DMS 273 treated with DMSO at 0.1 percent for 48 hours (cell line): ENCODE results near the gene SH3BP1.

Source experiments
- DNase-seq: peaks from one replicate; lab custom pipeline; 2025; lab: John Stamatoyannopoulos, UW

The SH3BP1 gene

DNA sequence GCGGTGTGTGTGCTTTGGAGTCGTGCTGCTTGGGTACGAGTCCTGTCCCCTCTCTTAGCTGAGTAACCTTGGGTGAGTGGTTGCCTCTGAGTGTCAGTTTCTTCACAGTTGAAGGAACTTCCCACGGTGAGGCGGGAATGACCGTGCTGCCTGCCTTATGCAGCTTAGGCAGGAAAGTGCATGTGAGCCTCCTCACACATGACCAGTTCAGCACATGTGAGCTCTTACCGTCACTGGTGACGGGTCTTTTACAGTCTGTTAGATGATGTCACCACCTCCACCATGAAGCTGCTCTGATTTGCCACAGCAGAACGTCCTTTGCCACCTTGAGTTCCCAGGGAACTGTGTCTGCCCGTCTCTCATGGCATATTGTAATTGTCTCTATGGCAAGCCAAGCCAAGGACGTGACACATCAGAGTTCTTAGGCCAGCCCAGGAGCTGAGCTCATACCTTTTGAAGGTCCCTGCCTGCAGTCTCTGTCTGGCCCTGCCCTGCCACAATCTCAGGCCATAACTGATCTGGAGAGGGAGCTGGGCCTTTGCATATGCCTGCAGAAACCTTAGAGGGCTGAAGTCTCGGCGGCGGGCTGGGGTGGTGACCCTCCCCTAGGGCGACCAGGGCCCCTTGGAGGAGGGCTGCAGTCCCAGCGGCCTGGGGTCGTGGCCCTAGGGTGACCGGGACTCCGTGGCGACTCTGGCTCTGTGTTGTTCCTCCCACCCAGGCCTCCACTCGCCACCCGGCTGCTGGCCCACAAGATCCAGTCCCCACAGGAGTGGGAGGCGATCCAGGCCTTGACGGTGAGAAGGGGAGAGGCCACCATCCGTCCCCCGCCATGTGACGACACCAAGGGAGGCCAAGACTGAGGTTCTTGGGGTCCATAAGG is 23.0 kb upstream of the SH3BP1 start:
- no peak for DNase-seq

DNA sequence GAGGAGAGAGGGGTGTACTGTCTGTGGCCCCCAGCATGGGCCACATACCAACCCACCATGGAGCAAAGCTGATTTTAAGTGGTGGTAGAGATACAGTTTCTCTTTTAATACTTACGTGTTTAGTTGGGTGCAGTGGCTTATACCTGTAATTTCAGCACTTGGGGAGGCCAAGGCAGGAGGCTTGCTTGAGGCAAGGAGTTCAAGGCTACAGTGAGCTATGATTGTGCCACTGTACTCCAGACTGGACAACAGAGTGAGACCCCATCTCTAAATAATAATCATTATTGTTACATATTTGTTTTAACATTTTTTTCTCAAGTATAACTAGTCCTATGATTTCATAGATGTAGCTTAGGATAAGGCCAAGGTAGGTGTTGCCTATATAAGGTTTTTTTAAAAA is 22.0 kb upstream of the SH3BP1 start:
- DNase-seq, result no peak

DNA sequence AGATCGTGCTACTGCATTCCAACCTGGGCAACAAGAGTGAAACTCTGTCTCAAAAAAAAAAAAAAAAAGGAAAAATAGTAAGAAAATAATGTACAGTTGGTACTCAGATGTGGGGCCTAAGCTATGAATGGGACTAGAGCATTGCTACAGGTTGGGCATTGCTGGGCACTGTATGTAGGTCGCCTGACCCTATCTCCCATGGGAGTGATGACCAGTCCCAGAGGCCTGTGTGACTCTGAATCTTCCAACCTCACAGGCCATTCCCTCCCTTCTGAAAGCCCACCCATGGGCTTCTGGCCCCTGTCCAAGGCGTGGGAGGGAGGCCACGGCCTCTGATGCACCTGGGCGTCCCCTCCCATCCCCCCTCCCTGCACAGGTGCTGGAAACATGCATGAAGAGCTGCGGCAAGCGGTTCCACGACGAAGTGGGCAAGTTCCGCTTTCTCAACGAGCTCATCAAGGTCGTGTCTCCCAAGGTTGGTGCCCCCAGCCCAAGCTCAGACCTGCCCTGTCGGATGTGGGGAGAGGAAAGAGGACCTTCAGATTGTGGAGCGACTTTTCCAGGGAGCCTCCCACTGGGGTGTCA is 21.3 kb upstream of the SH3BP1 start:
- DNase-seq, result no peak

DNA sequence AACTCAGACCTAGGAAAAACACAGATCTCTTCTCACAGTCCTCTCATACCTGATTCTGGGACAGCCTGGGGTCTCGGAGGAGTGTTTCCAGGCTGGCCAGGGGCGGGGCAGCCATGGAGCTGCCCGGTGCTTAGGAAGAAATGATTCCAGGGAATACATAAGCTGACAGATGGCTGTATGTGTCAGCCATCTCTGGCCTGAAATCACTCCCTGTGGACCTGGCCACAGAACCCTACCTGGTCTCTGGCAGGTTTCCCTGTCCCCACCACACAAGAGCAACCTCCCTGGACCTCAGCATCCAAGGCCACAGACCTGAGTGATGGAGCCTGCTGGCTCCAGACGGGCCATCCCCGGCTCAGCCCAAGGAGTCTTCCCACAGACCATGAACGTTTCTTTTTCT is 20.8 kb upstream of the SH3BP1 start:
- no peak for DNase-seq

DNA sequence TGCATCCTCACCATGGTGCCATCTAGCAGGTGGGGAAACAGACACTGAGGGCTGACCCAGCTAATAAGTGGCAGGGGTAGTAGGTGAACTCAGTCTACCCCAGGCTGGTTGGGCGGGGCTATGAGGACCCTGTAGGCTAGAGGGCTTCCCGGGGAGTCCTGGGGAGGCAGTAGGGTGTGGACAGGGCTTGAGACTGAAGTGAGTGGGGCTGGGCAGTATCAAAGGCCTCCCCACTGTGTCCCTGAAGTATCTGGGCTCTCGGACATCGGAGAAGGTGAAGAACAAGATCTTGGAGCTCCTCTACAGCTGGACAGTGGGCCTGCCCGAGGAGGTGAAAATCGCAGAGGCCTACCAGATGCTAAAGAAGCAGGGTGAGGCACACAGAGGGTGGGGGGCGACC is 19.5 kb upstream of the SH3BP1 start:
- DNase-seq, result no peak

DNA sequence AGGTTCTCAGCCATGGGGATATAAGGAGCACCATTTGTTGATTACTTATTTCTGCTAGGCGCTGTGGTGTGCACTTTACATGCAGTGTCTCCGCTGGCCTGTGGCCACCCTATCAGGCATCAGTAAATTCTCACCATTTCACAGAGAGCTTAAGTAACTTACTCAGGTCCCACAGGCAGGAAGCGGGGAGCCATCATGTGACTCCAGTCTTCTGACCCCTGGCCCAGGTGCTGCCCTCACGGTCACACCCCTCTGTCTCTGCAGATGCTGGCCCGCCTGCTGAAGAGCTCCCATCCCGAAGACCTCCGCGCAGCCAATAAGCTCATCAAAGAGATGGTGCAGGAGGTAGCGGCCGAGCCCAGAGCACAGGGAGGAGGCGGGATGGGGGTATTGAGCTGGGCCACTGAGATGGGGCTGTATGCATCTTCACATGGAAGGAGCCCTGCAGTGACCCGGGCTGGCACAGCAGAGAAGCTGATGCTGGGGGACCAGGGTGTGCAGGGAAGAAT is 18.1 kb upstream of the SH3BP1 start:
- no peak for DNase-seq

DNA sequence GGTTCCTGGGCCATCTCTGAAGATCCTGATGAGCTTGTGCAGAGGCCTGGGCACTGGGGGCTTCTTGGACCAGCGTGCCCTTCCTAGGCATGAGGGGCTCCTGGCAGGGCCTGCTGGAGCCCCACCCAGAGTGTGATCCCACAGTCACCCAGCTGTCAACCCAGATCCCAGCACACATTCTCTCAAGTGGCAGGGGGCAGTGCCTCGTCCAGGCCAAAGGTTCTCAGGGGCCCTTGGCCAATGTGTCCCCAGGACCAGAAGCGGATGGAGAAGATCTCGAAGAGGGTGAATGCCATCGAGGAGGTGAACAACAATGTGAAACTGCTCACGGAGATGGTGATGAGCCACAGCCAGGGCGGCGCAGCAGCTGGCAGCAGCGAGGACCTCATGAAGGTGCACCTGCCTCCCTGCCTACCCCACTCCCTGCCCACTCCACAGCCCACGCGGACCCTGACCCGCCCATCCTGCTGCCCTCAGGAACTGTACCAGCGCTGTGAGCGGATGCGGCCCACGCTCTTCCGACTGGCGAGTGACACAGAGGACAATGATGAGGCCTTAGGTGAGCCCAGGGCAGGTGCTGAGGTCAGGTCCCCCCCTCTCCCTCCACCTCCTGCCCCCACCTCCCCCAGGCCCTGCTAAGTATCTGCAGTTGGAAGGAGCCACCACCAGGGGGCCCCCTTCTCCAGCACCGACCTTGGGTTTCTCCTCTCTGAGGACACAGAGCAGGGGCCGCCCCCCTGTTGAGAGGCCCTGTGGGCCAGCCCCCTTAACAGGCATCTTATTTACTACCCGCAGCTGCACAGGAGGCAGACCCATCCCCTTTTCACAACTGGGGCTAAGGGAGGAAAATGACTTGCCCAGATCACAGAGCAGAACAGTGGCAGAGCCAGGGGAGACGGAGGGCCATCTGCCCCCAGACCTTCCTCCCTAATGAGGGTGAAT is 16.1 kb upstream of the SH3BP1 start:
- no peak for DNase-seq

DNA sequence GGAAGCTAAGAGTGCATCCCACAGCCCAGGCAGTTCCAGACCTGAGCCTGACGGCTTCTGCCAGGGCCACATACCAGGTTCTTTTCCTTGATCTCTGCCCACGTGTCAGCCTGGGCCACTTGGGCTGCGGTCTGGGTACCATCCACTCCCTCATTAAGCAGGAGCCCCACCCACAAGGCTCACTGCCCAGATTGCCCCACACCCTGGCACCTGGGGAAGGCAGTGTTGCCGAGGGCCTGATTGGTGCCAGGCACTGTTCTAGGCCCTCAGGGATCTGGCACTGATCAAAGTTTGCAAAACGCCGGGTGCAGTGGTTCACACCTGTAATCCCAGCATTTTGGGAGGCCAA is 15.5 kb upstream of the SH3BP1 start:
- DNase-seq, result no peak

DNA sequence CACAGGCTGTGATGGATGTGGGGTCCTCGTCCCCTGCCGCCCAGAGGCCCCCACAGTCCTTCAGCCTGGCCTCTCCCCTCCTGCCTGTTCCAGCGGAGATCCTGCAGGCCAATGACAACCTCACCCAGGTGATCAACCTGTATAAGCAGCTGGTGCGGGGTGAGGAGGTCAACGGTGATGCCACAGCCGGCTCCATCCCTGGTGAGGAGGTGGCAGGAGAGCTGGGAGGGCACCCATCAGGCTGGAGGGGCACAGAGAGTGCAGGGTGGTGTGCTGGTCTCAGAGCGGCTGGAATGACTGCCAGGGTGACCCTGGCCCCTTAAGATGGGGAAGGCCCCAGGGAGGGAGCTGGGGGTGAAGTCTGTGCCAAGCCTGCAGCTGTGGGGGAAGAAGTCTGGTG is 14.6 kb upstream of the SH3BP1 start:
- DNase-seq, result no peak

DNA sequence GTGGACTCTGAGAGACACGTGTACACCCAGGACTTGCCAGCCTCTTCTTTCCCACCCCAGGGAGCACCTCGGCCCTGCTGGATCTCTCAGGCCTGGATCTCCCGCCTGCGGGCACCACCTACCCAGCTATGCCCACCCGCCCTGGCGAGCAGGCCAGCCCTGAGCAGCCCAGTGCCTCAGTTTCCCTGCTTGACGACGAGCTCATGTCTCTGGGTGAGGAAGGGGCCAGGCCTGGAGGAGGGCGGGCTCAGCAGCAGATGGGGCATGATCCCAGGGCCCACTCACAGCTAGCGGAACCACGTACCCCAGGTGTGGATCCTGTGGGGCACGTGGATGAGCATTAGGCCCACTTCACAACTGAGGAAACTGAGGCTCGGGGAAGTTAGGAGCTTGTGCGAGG is 13.7 kb upstream of the SH3BP1 start:
- no peak for DNase-seq

DNA sequence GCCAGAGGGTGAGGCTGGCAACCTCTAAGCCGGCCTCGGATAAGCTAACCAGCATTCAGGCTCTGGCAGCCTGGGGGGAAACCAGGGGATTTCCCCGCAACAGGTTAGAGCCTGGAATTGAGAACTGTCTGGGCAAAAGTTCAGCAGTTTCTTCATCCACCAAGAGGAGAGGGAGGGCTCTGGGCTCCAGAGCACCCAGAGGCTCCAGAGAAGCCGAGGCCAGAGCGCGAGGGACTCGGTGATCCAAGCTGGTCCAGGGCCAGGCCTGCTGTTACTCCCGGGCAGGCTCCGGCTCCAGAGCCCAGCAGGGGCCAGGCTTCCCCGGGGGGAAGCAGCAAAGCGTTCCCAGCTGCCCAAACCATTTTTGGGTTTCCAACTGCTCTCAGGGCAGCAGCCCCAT is 13.3 kb upstream of the SH3BP1 start:
- no peak for DNase-seq

DNA sequence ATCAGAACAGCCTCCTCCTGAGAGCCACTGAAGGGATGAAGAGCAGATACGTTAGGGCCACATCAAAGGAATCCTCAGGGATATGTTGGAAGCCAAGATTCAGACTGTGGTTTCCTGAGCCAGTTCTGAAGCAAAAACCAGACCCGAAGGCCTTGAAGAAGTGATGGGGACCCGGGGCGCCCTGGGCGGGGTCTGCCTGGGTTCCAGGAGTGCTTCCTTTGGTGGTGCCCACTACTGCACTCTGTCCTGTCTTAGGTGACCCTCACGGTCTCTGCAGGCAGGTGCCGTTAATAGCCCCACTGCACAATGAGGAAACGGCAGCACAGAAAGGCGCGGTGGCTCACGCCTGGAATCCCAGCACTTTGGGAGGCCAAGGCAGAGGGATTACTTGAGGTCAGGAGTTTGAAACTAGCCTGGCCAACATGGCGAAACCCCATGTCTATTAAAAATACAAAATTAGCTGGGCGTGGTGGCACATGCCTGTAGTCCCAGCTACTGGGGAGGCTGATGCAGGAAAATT is 12.9 kb upstream of the SH3BP1 start:
- no peak for DNase-seq

DNA sequence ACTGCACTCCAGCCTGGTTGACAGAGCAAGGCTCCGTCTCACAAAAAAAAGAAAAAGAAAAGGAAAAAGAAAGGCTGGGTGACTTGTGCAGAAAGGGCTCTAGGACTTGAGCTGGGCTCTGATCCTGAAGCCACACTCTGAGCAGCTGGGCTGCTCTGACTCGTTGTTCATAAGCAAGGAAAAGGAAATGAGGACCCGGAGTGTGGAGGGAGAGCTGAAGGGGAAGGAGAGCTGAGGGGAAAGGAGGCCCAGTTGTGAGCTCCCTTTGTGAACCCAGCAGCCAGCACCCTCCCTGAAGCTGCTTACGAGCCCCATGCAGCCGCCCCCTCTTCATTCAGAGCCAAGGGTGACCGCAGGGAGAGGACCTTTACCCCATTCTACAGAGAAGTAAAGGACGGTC is 12.3 kb upstream of the SH3BP1 start:
- DNase-seq, result no peak

DNA sequence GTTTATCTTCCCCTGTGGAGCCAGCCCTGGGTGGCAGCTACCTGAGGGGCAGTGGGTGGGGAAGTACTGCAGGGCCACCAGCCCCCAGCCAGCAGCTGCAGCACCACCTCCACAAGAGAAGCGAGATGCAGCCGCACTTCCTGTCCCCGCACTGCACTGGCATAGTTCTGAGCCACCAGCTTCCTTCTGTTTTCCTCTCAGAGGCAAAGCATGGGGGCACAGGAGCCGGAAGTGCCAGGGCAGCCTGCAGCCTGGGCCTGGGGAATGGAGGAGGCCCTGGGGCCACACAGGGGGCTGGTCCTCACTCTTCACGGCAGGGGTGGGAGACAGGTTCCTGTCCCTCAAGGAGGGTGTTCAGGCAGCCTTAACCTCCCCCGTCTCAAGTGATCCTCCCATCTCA is 11.9 kb upstream of the SH3BP1 start:
- no peak for DNase-seq

DNA sequence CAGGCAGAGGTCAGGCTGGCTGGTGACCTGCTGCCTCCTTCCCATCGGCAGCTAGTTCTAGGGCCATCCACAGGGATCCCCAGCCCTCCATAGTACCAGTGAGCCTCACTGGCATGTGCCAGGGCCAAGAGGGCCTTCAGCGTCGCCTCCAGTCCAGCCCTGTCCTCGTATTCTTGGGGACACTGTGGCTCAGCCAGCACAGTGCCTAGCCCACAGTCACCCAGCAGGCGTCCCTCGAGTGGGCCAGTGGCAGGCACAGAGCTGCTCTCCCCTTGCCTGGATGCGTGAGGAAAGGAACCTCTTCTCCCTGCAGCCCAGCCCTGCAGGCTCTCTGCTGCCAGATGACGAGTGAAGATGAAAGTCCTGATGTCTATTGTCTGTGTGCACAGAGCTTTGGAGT is 10.6 kb upstream of the SH3BP1 start:
- no peak for DNase-seq

DNA sequence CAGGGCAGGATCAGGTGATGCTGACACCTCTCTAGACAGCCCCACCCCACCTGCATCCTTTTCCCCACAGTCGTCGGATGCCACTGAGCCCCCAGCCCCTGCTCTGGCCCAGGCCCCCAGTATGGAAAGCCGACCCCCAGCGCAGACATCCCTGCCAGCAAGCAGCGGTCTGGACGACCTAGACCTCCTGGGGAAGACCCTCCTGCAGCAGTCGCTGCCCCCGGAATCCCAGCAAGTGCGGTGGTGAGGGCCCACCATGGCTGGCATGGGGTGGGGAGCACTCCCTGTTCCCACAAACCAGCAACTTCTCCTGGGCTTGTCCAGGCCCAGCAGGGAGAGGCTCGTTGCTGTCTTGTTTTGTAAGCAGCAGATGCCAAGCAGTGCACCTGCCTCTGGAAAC is 9.5 kb upstream of the SH3BP1 start:
- DNase-seq, result no peak

DNA sequence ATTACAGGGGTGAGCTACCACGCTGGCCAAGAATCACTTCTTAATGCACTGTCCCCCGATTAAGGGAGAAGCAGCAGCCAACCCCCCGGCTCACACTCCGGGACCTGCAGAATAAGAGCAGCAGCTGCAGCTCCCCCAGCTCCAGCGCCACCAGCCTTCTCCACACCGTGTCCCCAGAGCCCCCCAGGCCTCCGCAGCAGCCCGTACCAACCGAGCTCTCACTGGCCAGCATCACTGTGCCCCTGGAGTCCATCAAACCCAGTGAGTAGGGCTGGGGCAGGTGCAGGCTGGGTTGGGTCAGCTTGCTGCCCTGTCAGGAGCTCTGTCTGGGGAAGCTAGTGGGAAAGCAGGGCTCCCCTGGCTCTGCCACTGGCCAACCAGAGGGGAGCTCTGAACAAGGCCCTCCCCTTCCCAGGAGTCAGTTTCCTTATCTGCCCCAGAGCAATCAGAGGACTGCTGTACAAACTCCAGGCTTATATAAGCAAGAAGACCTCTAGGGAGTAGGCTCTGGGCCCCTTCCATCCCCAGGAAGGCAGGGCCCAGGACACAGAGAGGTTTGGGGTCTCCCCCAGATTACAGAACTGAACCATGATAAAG is 8.5 kb upstream of the SH3BP1 start:
- no peak for DNase-seq

DNA sequence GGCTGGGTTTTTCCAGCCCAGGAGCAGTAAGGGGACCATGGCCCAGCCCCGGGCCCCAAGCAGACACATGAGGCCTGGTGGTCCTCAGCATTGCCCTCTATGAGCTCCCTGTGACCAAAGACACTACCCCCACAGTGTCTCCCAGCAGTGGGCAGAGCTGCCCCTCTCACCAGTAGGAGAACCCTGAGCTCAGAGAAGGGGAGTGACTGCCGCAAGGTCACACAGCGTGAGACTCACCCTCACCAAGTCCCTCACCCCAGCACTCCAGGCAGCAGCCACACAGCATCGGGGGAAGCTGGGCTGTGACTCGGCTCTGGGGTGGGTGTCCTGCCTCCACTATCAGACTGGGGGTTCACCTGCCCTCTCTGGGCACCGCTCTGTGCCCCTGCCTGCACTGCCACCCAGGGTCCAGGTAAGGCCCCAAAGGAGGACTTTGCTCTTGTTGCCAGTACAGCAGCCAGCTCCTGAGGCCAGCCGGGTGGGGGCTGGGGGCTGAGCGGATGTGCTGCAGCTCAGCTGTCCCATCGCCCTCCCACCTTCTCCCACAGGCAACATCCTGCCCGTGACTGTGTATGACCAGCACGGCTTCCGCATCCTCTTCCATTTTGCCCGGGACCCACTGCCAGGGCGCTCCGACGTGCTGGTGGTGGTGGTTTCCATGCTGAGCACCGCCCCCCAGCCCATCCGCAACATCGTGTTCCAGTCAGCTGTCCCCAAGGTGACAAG is 7.9 kb upstream of the SH3BP1 start:
- no peak for DNase-seq

DNA sequence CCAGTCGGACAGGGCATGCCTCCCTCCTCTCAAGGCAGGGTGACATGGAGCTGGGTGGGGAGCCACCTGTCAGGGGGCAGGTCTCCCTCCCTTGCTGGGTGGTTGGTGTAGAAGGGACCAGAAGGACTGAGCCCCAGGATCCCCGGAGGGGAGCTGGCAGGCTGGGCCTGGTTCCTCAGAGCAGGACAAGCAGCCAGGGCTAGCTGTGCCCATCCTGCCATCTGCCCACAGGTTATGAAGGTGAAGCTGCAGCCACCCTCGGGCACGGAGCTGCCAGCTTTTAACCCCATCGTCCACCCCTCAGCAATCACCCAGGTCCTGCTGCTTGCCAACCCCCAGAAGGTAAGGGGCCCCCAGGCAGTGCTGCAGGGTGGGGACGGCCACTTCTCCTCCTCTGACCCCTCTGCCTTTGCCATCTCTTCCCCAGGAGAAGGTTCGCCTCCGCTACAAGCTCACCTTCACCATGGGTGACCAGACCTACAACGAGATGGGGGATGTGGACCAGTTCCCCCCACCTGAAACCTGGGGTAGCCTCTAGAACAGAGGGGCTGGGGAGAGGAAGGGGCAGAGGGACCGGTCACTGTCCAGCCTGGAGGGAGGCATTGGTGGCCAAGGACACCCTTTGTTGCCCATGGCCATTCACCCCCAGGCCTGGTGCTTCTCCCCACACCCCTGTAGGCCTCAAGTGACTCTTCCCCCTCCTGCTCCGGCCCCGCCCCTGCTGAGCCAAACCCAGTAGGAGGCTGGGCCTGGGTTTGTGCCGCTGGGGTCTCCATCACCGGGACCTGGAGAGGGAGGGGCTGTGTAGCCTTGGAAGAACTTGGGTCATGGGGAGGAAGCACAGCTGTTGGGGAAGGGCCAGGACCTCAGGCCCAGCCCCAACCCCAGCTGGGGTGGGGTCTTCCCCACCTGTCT is 7.0 kb upstream of the SH3BP1 start:
- DNase-seq, result no peak

DNA sequence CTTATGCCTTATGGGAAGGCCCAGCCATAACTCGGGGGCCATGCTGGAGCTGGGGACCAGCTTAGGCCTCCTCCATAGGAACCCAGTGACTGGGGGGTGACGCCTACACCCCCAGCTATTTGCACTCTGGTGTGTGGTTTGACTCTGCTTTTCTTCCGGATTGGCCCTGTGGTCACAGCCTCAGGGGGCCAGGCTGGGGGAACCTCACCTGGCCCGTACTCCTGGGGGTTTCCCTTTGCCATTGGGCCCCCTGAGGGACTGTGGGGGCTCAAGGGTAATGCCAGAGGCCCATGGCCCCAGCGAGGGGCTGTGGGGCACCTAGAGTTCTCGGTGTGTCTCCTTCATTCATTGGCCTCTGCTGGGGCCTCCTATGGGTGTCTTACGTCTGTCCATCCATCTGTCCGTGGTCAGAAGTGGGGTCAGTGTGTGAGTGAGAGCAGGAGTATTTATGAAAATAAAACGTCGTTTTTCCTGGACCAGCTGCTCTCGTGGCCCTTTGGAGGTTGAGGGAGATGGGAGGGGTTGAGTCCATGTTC is 6.3 kb upstream of the SH3BP1 start:
- no peak for DNase-seq
